ENCODE measurements around the gene ACER3. TPM values are rescaled to one million over a fixed set of nuclear protein-coding genes. Genes with fewer than 3 reads are reported as not detected.
"Not testable (repeated sequence)": the region's sequence is repeated elsewhere in the genome, so short reads cannot be mapped to it uniquely, and the experiment has no call there.

ACER3 gene
- total RNA-seq, 2 donors from 2014 or later: 7.6 to 10.2 TPM

- peaks cover 22% of the 10 kb centered on the region for H3K4me1 Mint-ChIP-seq
- not testable (repeated sequence) for H3K27me3 Mint-ChIP-seq; ATAC-seq; H3K27ac Mint-ChIP-seq; H3K36me3 Mint-ChIP-seq (ENCODE audit: low read depth); H3K4me3 Mint-ChIP-seq; H3K9me3 ChIP-seq (ENCODE audit: control insufficient read depth, low read length, poor library complexity, severe bottlenecking); DNase-seq
These were observed 2.1 kb downstream of the ACER3 start for GRCh38 chr11:76862794-76863193.

- Mint-ChIP-seq H3K36me3 (ENCODE audit: low read depth) (no peaks in the 10 kb centered on the region), H3K27me3 (no peaks in the 10 kb centered on the region), H3K4me3 (no peak overlapping the region), H3K27ac (no peak overlapping the region), H3K4me1 (peaks cover 24% of the 10 kb centered on the region)
- no peak for ATAC-seq
- no peak for DNase-seq
- no peaks in the 10 kb centered on the region for H3K9me3 ChIP-seq (ENCODE audit: control insufficient read depth, low read length, poor library complexity, severe bottlenecking)
These were observed 2.6 kb downstream of the ACER3 start for GRCh38 chr11:76863196-76863777.

GRCh38 chr11:76872959-76873827 is 12.5 kb downstream of the ACER3 start:
- Mint-ChIP-seq H3K4me1 (peaks cover 5% of the 10 kb centered on the region), H3K36me3 (ENCODE audit: low read depth) (peaks cover 3% of the 10 kb centered on the region), H3K27me3 (no peaks in the 10 kb centered on the region), H3K27ac (no peak overlapping the region), H3K4me3 (no peak overlapping the region)
- H3K9me3 ChIP-seq (ENCODE audit: control insufficient read depth, low read length, poor library complexity, severe bottlenecking): no peaks in the 10 kb centered on the region
- DNase-seq (no peak), ATAC-seq (no peak)

- no peak for DNase-seq
- Mint-ChIP-seq H3K36me3 (ENCODE audit: low read depth) (no peaks in the 10 kb centered on the region), H3K27ac (no peak overlapping the region), H3K4me3 (no peak overlapping the region), H3K4me1 (peaks cover 7% of the 10 kb centered on the region), H3K27me3 (no peaks in the 10 kb centered on the region)
- H3K9me3 ChIP-seq (ENCODE audit: control insufficient read depth, low read length, poor library complexity, severe bottlenecking): no peaks in the 10 kb centered on the region
- no peak for ATAC-seq
These were observed 17.3 kb downstream of the ACER3 start for GRCh38 chr11:76878014-76878413.

GRCh38 chr11:76880314-76880713 is 19.6 kb downstream of the ACER3 start:
- ATAC-seq (no peak), DNase-seq (no peak)
- Mint-ChIP-seq H3K27me3 (no peaks in the 10 kb centered on the region), H3K36me3 (ENCODE audit: low read depth) (no peaks in the 10 kb centered on the region), H3K4me3 (no peak overlapping the region), H3K4me1 (peaks cover 14% of the 10 kb centered on the region), H3K27ac (no peak overlapping the region)
- no peaks in the 10 kb centered on the region for H3K9me3 ChIP-seq (ENCODE audit: control insufficient read depth, low read length, poor library complexity, severe bottlenecking)

GRCh38 chr11:76880956-76881355 is 20.2 kb downstream of the ACER3 start:
- no peak for ATAC-seq
- no peak for DNase-seq
- Mint-ChIP-seq H3K4me1 (peaks cover 18% of the 10 kb centered on the region), H3K27ac (no peak overlapping the region), H3K4me3 (no peak overlapping the region), H3K36me3 (ENCODE audit: low read depth) (no peaks in the 10 kb centered on the region), H3K27me3 (no peaks in the 10 kb centered on the region)
- H3K9me3 ChIP-seq (ENCODE audit: control insufficient read depth, low read length, poor library complexity, severe bottlenecking): no peaks in the 10 kb centered on the region

GRCh38 chr11:76885390-76886097 is 24.8 kb downstream of the ACER3 start:
- no peaks in the 10 kb centered on the region for H3K9me3 ChIP-seq (ENCODE audit: control insufficient read depth, low read length, poor library complexity, severe bottlenecking)
- peaks cover 17% of the 10 kb centered on the region for H3K4me1 Mint-ChIP-seq
- no peak overlapping the region for H3K27ac Mint-ChIP-seq
- ATAC-seq (no peak), DNase-seq (no peak)
- no peaks in the 10 kb centered on the region for H3K27me3 Mint-ChIP-seq
- H3K36me3 Mint-ChIP-seq (ENCODE audit: low read depth): no peaks in the 10 kb centered on the region
- H3K4me3 Mint-ChIP-seq: no peak overlapping the region

GRCh38 chr11:76888989-76889388 is 28.3 kb downstream of the ACER3 start:
- no peak for ATAC-seq
- no peak for DNase-seq
- H3K36me3 Mint-ChIP-seq (ENCODE audit: low read depth): no peaks in the 10 kb centered on the region
- no peak overlapping the region for H3K27ac Mint-ChIP-seq
- H3K4me1 Mint-ChIP-seq: peaks cover 15% of the 10 kb centered on the region
- no peaks in the 10 kb centered on the region for H3K9me3 ChIP-seq (ENCODE audit: control insufficient read depth, low read length, poor library complexity, severe bottlenecking)
- no peak overlapping the region for H3K4me3 Mint-ChIP-seq
- no peaks in the 10 kb centered on the region for H3K27me3 Mint-ChIP-seq

GRCh38 chr11:76889411-76889975 is 28.8 kb downstream of the ACER3 start:
- H3K4me3 Mint-ChIP-seq: no peak overlapping the region
- H3K9me3 ChIP-seq (ENCODE audit: control insufficient read depth, low read length, poor library complexity, severe bottlenecking): no peaks in the 10 kb centered on the region
- no peaks in the 10 kb centered on the region for H3K36me3 Mint-ChIP-seq (ENCODE audit: low read depth)
- no peak for ATAC-seq
- DNase-seq: no peak
- H3K4me1 Mint-ChIP-seq: peaks cover 12% of the 10 kb centered on the region
- H3K27ac Mint-ChIP-seq: no peak overlapping the region
- H3K27me3 Mint-ChIP-seq: no peaks in the 10 kb centered on the region

GRCh38 chr11:76890329-76890728 is 29.6 kb downstream of the ACER3 start:
- Mint-ChIP-seq H3K4me3 (no peak overlapping the region), H3K36me3 (ENCODE audit: low read depth) (no peaks in the 10 kb centered on the region), H3K27ac (no peak overlapping the region)

GRCh38 chr11:76891285-76891684 is 30.6 kb downstream of the ACER3 start:
- H3K4me1 Mint-ChIP-seq: peaks cover 4% of the 10 kb centered on the region
- H3K27ac Mint-ChIP-seq: no peak overlapping the region
- no peaks in the 10 kb centered on the region for H3K36me3 Mint-ChIP-seq (ENCODE audit: low read depth)
- ATAC-seq (no peak), DNase-seq (no peak)
- H3K27me3 Mint-ChIP-seq: no peaks in the 10 kb centered on the region
- no peak overlapping the region for H3K4me3 Mint-ChIP-seq
- no peaks in the 10 kb centered on the region for H3K9me3 ChIP-seq (ENCODE audit: control insufficient read depth, low read length, poor library complexity, severe bottlenecking)

More at GRCh38 chr11:76890329-76890728, 29.6 kb downstream of the ACER3 start:
- DNase-seq: no peak
- peaks cover 8% of the 10 kb centered on the region for H3K4me1 Mint-ChIP-seq
- no peak for ATAC-seq
- no peaks in the 10 kb centered on the region for H3K9me3 ChIP-seq (ENCODE audit: control insufficient read depth, low read length, poor library complexity, severe bottlenecking)
- no peaks in the 10 kb centered on the region for H3K27me3 Mint-ChIP-seq

GRCh38 chr11:76891793-76892192 is 31.1 kb downstream of the ACER3 start:
- no peak for DNase-seq
- H3K36me3 Mint-ChIP-seq (ENCODE audit: low read depth): no peaks in the 10 kb centered on the region
- no peaks in the 10 kb centered on the region for H3K27me3 Mint-ChIP-seq
- peaks cover 2% of the 10 kb centered on the region for H3K4me1 Mint-ChIP-seq
- H3K9me3 ChIP-seq (ENCODE audit: control insufficient read depth, low read length, poor library complexity, severe bottlenecking): no peaks in the 10 kb centered on the region
- ATAC-seq: no peak
- no peak overlapping the region for H3K27ac Mint-ChIP-seq
- no peak overlapping the region for H3K4me3 Mint-ChIP-seq

GRCh38 chr11:76892306-76892705 is 31.6 kb downstream of the ACER3 start:
- Mint-ChIP-seq H3K27me3 (no peaks in the 10 kb centered on the region), H3K4me1 (no peaks in the 10 kb centered on the region), H3K36me3 (ENCODE audit: low read depth) (no peaks in the 10 kb centered on the region), H3K27ac (no peak overlapping the region), H3K4me3 (no peak overlapping the region)
- ATAC-seq (no peak), DNase-seq (no peak)
- no peaks in the 10 kb centered on the region for H3K9me3 ChIP-seq (ENCODE audit: control insufficient read depth, low read length, poor library complexity, severe bottlenecking)

Measured in T-helper 17 cell (primary cell).